HG03108 (cell line): ENCODE data around the gene BMP5.
A peak's percentile ranks its signal among the peaks of the same experiment; 100 is the strongest.

Source experiments
- ATAC-seq: cut with Tn5 transposase; IDR thresholded peaks from one replicate; pipeline ENCODE4 v1.9.1; 2021; ENCODE audit warnings: moderate library complexity; ENCODE audit not compliant: unreplicated experiment

BMP5 gene

GRCh38 chr6:55874316-55874715 lies 1.1 kb downstream of the BMP5 start:
- ATAC-seq, result no peak

- ATAC-seq, result no peak
Observed at GRCh38 chr6:55872866-55873265, 2.5 kb downstream of the BMP5 start.

DNA sequence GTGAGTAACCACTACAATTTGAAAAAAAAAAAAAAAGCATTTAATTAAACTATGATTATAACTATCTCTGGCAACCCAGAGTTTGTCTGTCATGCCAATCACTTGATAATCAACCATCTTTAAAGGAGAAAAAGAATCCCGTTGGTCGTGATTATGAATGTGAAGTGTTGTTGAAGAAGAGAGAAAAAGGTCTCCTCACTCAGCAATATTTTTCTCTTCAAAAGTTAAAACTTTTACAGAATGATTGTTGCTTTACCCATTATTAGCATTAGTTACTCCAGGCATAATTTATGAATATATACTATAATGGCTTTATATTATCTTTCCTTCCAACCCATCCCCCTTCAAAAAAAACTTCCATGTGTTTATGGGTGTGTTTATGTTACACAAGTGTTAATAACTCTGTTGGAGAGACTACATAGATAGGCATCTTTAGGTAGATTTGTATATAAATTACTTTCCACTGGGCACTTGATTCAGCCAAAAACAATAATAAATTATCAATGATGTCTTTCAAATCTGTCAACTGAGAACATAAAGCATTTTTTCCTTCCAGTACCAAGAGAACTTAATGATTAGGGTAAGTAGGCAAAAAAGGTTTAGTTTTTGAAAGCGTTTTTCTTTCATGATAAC lies 5.1 kb downstream of the BMP5 start:
- ATAC-seq, result no peak

DNA sequence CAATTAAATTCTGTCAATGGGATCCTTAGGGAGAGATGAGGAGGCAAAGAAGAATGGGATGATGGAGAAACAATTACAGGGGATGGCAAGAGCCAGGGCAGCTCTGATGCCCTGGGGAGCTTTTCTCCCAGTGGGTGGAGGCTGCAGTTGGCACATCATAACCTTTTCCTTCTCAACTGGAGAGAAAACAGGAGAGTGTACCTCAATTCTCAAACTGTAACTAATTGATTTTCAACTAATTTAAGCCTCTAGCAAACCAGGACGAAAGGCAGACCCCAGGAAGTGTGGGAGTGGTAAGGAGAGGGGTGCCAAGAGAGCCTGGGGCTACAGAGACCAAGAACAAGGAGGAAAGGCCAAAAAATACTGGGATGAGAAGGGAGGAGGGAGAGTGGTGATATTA lies 5.7 kb downstream of the BMP5 start:
- no peak for ATAC-seq

DNA sequence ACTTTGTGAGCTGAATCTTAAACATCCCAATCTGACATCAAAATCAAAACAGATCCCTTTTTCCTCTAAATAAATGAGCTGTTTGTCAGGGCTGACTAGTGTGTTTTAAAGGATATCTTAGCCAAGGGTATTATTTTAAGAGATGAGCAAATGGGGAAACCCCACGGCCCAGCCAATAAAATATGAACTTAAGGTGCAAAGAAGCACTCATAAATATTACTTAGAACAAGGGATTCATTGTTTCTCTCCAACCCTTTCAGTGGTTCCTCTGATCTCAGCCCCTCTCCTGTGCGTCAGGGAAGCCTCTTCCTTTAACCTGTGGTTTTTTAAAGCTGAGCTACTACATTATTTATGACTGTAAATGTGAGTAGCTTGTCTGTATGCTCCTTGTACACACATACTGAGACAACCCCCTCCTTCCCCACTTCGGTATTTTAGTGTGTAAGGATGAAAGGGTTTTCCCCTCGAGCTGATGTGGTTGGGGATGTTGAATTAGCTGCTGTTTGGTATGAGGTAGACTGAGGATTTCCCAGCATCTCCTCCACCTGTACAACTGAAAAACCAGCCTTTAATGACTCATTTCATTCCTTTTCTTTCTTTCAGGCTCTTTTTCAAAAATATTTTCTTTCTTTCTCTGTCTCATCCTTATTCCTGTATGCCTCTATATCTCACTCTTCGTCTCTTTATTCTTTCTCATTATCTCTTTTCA lies 6.5 kb downstream of the BMP5 start:
- ATAC-seq, result peak; percentile 93

- ATAC-seq, result no peak
Observed at GRCh38 chr6:55868176-55868575, 7.2 kb downstream of the BMP5 start.

DNA sequence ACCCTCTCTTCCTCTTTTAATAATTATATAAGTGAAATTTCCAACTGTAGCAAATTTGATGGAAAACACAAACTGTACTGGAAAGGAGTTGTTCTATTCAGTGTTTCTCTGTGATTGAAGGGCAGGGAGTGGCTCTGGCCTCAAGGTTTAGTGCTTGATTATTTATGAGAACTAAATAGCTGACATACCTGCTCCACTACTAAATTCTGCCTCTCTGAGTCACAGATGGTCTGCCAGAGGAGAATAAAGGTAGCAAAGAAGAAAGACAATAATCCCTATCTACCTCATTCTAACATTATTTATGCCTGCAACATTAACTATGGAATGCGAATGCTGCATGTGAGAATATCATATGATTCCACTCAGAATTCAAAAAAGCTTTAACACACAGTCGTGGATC lies 9.3 kb downstream of the BMP5 start:
- ATAC-seq, result no peak

DNA sequence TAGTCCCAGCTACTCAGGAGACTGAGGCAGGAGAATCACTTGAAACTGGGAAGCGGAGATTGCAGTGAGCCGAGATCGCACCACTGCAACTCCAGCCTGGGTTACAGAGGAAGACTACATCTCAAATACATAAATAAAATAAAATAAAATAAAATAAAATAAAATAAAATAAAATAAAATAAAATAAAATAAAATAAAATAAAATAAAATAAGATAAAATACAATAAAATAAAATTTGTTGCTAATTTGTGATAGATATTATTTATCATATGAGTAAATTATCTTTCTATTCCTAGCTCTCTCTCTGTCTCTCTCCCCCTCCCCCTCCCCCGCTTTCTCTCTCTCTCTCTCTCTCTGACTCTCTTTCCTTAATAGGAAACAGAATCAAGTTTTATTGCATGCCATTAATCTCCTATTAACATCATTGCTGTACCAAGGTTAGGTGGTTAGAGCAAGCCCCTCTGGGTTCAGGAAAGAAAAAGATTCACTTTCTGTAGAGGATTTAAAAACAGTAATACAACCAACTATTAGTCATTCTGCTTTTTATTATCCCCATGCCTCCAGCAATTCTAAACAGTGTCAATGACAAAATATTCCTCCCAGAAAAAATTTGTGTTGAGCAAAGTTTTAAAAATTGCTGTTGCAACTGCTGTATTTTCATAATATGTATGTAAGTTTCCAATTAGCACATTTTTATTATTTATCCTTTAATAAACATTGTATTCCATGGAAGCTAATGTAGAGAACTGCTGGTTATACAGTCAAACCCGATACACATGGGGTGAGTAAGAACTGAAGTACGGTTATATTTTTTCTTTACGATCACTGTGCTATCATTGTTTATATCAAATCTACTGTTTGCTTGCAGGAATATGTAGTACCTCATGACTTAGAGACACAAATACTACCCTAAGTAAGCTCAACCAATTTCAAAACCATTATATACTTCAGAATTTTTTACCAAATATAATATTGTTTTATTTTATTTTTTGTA lies 22.1 kb downstream of the BMP5 start:
- ATAC-seq, result no peak

DNA sequence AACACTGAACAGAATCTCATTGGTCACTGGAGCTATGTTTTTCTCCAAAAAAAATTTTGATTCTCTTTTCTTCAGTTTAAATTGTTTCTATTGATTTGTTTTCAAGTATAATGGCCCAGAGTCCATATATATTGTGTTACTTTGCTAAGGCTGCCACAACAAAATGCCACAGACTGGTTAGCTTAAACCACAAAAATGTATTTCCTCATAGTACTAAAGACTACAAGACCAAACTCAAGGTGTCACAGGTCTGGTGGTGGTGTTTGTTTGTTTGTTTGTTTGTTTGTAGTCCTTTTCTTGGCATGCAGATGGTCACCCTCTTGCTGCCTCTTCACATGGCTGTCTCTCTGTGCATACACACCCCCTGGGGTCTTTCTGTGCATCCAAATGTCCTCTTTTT lies 34.0 kb downstream of the BMP5 start:
- ATAC-seq, result no peak

DNA sequence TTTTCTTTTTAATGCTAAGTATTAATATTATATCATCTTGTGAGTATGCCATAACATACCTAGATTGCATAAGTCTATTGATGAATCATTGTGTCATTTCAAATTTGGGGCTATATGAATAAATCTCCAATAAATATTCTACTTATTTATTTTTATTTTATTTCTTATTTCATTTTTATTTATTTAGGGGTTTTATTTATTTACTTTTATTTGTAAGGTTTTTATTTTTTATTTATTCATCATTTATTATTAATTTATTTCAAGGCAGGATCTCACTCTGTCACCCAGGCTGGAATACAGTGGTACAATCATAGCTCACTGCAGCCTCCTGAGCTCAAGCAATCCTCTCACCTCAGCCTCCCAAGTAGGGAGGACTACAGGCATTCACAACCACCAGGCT lies 36.3 kb downstream of the BMP5 start:
- ATAC-seq, result no peak

GRCh38 chr6:55836945-55837344 lies 38.4 kb downstream of the BMP5 start:
- ATAC-seq, result no peak

- no peak for ATAC-seq
Observed at GRCh38 chr6:55836481-55836880, 38.9 kb downstream of the BMP5 start.

GRCh38 chr6:55835220-55835619 lies 40.2 kb downstream of the BMP5 start:
- no peak for ATAC-seq

GRCh38 chr6:55833284-55833683 lies 42.1 kb downstream of the BMP5 start:
- ATAC-seq, result peak; percentile 59

- no peak for ATAC-seq
Observed at GRCh38 chr6:55827818-55828522, 47.4 kb downstream of the BMP5 start.

- ATAC-seq, result no peak
Observed at GRCh38 chr6:55826941-55827340, 48.4 kb downstream of the BMP5 start.

DNA sequence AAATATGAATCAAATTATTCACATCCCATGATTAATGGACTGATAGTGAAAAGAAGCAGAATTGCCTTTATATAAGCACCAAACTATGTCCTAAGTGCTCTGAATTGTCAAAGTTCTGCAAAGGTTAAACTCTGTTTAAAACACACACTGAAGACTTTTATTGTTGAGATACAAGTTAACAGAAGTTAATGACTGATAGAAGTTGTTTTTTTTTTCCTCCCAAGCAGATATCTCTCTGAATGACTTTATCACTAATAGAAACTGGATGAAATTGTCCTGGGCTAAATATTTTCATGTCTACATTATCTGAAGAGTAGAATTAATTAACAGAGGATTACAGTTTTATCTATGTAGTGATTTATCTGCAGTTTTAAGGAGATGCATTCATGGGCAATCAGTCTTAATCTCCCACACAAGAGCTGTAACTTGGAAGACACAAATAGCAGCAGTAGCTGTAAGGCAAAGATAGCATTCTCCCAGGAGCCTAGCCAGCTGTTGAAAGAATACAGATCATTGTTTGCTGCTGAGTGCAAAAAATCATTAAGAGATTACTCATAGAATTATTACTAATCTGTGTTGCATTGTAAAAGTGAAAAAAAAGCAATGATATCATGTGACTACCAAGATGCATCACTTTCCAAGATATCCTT lies 49.9 kb downstream of the BMP5 start:
- no peak for ATAC-seq

DNA sequence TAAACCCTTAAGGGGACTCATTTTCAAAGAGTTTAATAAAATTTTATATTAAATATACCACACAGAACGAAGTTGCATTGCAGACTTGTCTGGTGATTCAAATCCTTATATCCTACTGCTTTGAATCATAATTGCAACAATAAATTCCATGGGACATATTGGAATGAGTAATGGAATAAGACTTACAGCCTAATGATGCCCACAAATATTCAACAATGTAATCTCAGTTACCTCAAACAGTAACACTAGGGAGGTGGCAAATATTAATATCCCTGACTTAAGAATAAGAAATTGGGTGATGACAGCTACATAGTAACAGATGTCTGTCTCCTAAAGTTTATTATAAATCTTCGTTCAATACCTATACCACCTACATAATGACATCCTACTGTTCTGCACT lies 52.6 kb downstream of the BMP5 start:
- no peak for ATAC-seq

GRCh38 chr6:55822005-55822404 lies 53.4 kb downstream of the BMP5 start:
- no peak for ATAC-seq

- no peak for ATAC-seq
Observed at GRCh38 chr6:55820696-55821095, 54.7 kb downstream of the BMP5 start.

DNA sequence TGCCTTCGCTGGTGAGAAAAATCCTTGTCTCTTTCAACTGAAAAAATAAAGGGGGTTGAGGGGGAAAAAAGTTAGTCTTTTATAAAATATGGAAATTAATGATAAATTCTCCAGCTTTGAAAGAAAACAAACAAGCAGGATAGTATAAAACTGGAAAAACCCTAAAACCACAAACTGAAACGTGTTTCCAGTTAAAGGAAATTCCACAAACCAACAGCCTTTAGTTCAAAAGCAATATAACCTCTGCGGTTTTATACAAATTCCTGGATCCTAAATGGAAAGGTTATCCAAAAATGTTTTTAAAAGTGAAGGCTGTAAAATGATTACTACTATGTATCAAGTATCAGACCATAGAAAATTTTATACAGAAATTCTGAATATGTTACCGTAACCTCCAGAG lies 55.6 kb downstream of the BMP5 start:
- ATAC-seq, result no peak
